IPS DF 6.9 (cell line): ENCODE measurements around the gene FBXW5.

Experiments
- DNase-seq: peaks from one replicate; pipeline ENCODE4 v3.0.0-alpha.2; 2013; ENCODE audit warnings: low read depth, low spot score
- H3K27ac ChIP-seq: one replicate; pipeline ENCODE4 v1.5.1; 2013; ENCODE audit warnings: low read length, control low read depth
- H3K27me3 ChIP-seq: 2 replicates; pipeline ENCODE4 v1.6.1; 2013; ENCODE audit warnings: mild to moderate bottlenecking, low read length; ENCODE audit not compliant: control insufficient read depth, insufficient read depth
- H3K36me3 ChIP-seq: 2 replicates; pipeline ENCODE4 v1.6.1; 2013; ENCODE audit warnings: low read length; ENCODE audit not compliant: control insufficient read depth, insufficient read depth
- H3K4me1 ChIP-seq: 2 replicates; pipeline ENCODE4 v1.6.1; 2013; ENCODE audit warnings: low read length; ENCODE audit not compliant: control insufficient read depth, insufficient read depth
- H3K4me3 ChIP-seq: 2 replicates; pipeline ENCODE4 v1.5.1; 2013; ENCODE audit warnings: mild to moderate bottlenecking, low read length
- H3K9me3 ChIP-seq: 2 replicates; pipeline ENCODE4 v1.6.1; 2013; ENCODE audit warnings: low read length, inconsistent platforms; ENCODE audit not compliant: control insufficient read depth, insufficient read depth
- WGBS: extraction: QIAGEN DNeasy Blood & Tissue Kit; methylation state at CpG from one replicate; pipeline ENCODE4 v1.1.7; 2013; ENCODE audit warnings: mixed read lengths, missing lambda C conversion rate; ENCODE audit not compliant: insufficient read length, insufficient coverage; 5-methylcytosine and 5-hydroxymethylcytosine counted together

The FBXW5 gene

GRCh38 chr9:136917902-136918301, 26.6 kb downstream of the FBXW5 start:
- no peak for DNase-seq
- Histone ChIP-seq H3K9me3 (no peaks in the 10 kb centered on the region), H3K36me3 (peaks cover 43% of the 10 kb centered on the region), H3K4me3 (no peak overlapping the region), H3K27ac (no peak overlapping the region), H3K27me3 (no peaks in the 10 kb centered on the region), H3K4me1 (no peaks in the 10 kb centered on the region)
- WGBS, result no CpG with 5 or more reads among the region's 11 CpGs

GRCh38 chr9:136916330-136917184, 28.0 kb downstream of the FBXW5 start:
- WGBS, result no CpG with 5 or more reads among the region's 32 CpGs
- H3K4me3 ChIP-seq, result no peak overlapping the region
- DNase-seq, result no peak
- no peak overlapping the region for H3K27ac ChIP-seq
- H3K9me3 ChIP-seq, result no peaks in the 10 kb centered on the region
- H3K36me3 ChIP-seq, result peaks cover 37% of the 10 kb centered on the region
- H3K4me1 ChIP-seq, result no peaks in the 10 kb centered on the region
- H3K27me3 ChIP-seq, result no peaks in the 10 kb centered on the region

GRCh38 chr9:136915632-136916329, 28.8 kb downstream of the FBXW5 start:
- H3K27me3 ChIP-seq, result no peaks in the 10 kb centered on the region
- H3K27ac ChIP-seq, result no peak overlapping the region
- DNase-seq, result no peak
- H3K36me3 ChIP-seq, result peaks cover 36% of the 10 kb centered on the region
- no peaks in the 10 kb centered on the region for H3K4me1 ChIP-seq
- H3K4me3 ChIP-seq, result no peak overlapping the region
- no peaks in the 10 kb centered on the region for H3K9me3 ChIP-seq
- no CpG with 5 or more reads among the region's 21 CpGs for WGBS

GRCh38 chr9:136913701-136914438, 30.7 kb downstream of the FBXW5 start:
- DNase-seq, result no peak
- no peaks in the 10 kb centered on the region for H3K27me3 ChIP-seq
- no CpG with 5 or more reads among the region's 17 CpGs for WGBS
- no peaks in the 10 kb centered on the region for H3K9me3 ChIP-seq
- no peak overlapping the region for H3K27ac ChIP-seq
- no peaks in the 10 kb centered on the region for H3K4me1 ChIP-seq
- H3K4me3 ChIP-seq, result no peak overlapping the region
- peaks cover 38% of the 10 kb centered on the region for H3K36me3 ChIP-seq

GRCh38 chr9:136910901-136911245, 33.7 kb downstream of the FBXW5 start:
- no peak overlapping the region for H3K4me3 ChIP-seq
- H3K36me3 ChIP-seq, result peaks cover 33% of the 10 kb centered on the region
- DNase-seq, result no peak
- no peaks in the 10 kb centered on the region for H3K27me3 ChIP-seq
- no peak overlapping the region for H3K27ac ChIP-seq
- WGBS, result no CpG with 5 or more reads among the region's 12 CpGs
- no peaks in the 10 kb centered on the region for H3K4me1 ChIP-seq
- H3K9me3 ChIP-seq, result no peaks in the 10 kb centered on the region

GRCh38 chr9:136910197-136910900, 34.2 kb downstream of the FBXW5 start:
- H3K9me3 ChIP-seq, result no peaks in the 10 kb centered on the region
- peaks cover 32% of the 10 kb centered on the region for H3K36me3 ChIP-seq

GRCh38 chr9:136907011-136907914, 37.3 kb downstream of the FBXW5 start:
- no peak for DNase-seq
- H3K36me3 ChIP-seq, result peaks cover 27% of the 10 kb centered on the region
- no CpG with 5 or more reads among the region's 29 CpGs for WGBS

More at GRCh38 chr9:136910197-136910900, 34.2 kb downstream of the FBXW5 start:
- WGBS, result no CpG with 5 or more reads among the region's 12 CpGs
- no peak for DNase-seq
- Histone ChIP-seq H3K27me3 (no peaks in the 10 kb centered on the region), H3K4me1 (no peaks in the 10 kb centered on the region), H3K27ac (no peak overlapping the region), H3K4me3 (no peak overlapping the region)

GRCh38 chr9:136906266-136906665, 38.3 kb downstream of the FBXW5 start:
- no CpG with 5 or more reads among the region's 4 CpGs for WGBS
- peaks cover 34% of the 10 kb centered on the region for H3K36me3 ChIP-seq

More at GRCh38 chr9:136907011-136907914, 37.3 kb downstream of the FBXW5 start:
- Histone ChIP-seq H3K9me3 (no peaks in the 10 kb centered on the region), H3K27me3 (no peaks in the 10 kb centered on the region), H3K4me3 (no peak overlapping the region), H3K4me1 (no peaks in the 10 kb centered on the region), H3K27ac (no peak overlapping the region)

GRCh38 chr9:136903041-136903554, 41.4 kb downstream of the FBXW5 start:
- Histone ChIP-seq H3K27ac (no peak overlapping the region), H3K4me1 (no peaks in the 10 kb centered on the region), H3K36me3 (peaks cover 43% of the 10 kb centered on the region), H3K27me3 (no peaks in the 10 kb centered on the region), H3K9me3 (no peaks in the 10 kb centered on the region), H3K4me3 (no peak overlapping the region)
- no CpG with 5 or more reads among the region's 12 CpGs for WGBS
- no peak for DNase-seq

More at GRCh38 chr9:136906266-136906665, 38.3 kb downstream of the FBXW5 start:
- no peaks in the 10 kb centered on the region for H3K9me3 ChIP-seq
- no peak overlapping the region for H3K27ac ChIP-seq
- no peaks in the 10 kb centered on the region for H3K4me1 ChIP-seq
- DNase-seq, result no peak
- no peaks in the 10 kb centered on the region for H3K27me3 ChIP-seq
- no peak overlapping the region for H3K4me3 ChIP-seq
